Measurements from ENCODE around the gene ATP8B2.
"Not testable (repeated sequence)": the region's sequence is repeated elsewhere in the genome, so short reads cannot be mapped to it uniquely, and the experiment has no call there.

ATP8B2 gene

GRCh38 chr1:154352581-154353459 is 27.5 kb downstream of the ATP8B2 start:
- H3K4me3 ChIP-seq (ENCODE audit: low read length): peak overlapping the region; percentile 51
- TF ChIP-seq CTCF (conservative IDR thresholded peaks at IDR 0.05; ENCODE audit: low read length): no peak; the same call in 1 of the 2 replicates
- peak; percentile 65 for DNase-seq (ENCODE audit: low read depth)

GRCh38 chr1:154353460-154353904 is 28.2 kb downstream of the ATP8B2 start:
- peak; percentile 59 for DNase-seq (ENCODE audit: low read depth)
- no peak overlapping the region; the same call in 1 of the 2 replicates for H3K4me3 ChIP-seq (ENCODE audit: low read length)
- TF ChIP-seq CTCF (conservative IDR thresholded peaks at IDR 0.05; ENCODE audit: low read length): peak; percentile 55

GRCh38 chr1:154353966-154354365 is 28.6 kb downstream of the ATP8B2 start:
- TF ChIP-seq CTCF (conservative IDR thresholded peaks at IDR 0.05; ENCODE audit: low read length): no peak
- H3K4me3 ChIP-seq (ENCODE audit: low read length): no peak overlapping the region
- no peak for DNase-seq (ENCODE audit: low read depth)

GRCh38 chr1:154358519-154358918 is 33.2 kb downstream of the ATP8B2 start:
- no peak overlapping the region for H3K4me3 ChIP-seq (ENCODE audit: low read length)
- DNase-seq (ENCODE audit: low read depth): no peak
- TF ChIP-seq CTCF (conservative IDR thresholded peaks at IDR 0.05; ENCODE audit: low read length): no peak

- no peak for TF ChIP-seq CTCF (conservative IDR thresholded peaks at IDR 0.05; ENCODE audit: low read length)
- no peak overlapping the region for H3K4me3 ChIP-seq (ENCODE audit: low read length)
- DNase-seq (ENCODE audit: low read depth): no peak
Observed at GRCh38 chr1:154360288-154360687, 35.0 kb downstream of the ATP8B2 start.

- not testable (repeated sequence) for H3K4me3 ChIP-seq (ENCODE audit: low read length); DNase-seq (ENCODE audit: low read depth)
Observed at GRCh38 chr1:154360881-154361280, 35.6 kb downstream of the ATP8B2 start.

- DNase-seq (ENCODE audit: low read depth): no peak
- TF ChIP-seq CTCF (conservative IDR thresholded peaks at IDR 0.05; ENCODE audit: low read length): no peak
- no peak overlapping the region for H3K4me3 ChIP-seq (ENCODE audit: low read length)
Observed at GRCh38 chr1:154361357-154361756, 36.0 kb downstream of the ATP8B2 start.
